ENCODE data around the gene NQO1. TPM values are rescaled to one million over a fixed set of nuclear protein-coding genes. Genes with fewer than 3 reads are reported as not detected.

NQO1 gene
- polyA plus RNA-seq, 1 donor (not counting 4 experiments of a cell fraction or from before 2014, with no cell fraction given), result 166 TPM

DNA sequence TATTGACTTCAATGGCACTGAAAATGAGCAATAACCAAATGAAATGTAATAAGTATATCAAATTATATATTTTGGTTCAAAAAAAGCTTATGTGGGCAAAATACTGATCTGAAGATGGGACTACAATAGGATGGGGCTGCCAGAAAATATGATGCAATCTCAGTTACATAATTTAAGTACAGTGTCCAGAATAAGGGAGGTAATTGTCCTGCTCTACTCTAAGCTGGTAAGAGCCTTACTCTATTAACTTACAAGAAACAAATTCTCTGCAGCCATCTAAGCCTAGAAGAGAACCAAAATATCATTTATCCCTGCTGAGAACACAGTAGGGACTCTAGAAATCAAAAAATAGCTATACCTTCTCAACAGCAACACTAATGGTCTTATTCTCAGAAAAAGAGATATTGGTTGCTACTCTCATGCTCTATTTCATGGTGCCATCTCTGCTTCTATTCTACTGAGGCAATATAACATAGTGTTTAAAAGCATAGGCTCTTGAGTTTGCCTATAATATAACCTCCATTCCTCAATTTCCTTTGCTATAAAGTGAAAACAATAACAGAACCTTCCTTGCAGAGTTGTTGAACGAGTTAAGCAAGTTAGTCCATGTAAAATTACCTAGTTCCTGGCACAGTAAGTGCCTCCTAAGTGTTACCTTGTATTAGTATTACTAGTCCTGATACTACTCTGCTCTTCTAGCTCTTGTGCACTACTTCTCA lies 19.9 kb downstream of the NQO1 start:
- H3K79me2 ChIP-seq (ENCODE audit: control insufficient read depth, insufficient read depth, low read length), result peaks cover 3% of the 10 kb centered on the region
- H3K9me3 ChIP-seq (ENCODE audit: control insufficient read depth, low read depth, low read length), result no peaks in the 10 kb centered on the region
- no peak overlapping the region for H3K9ac ChIP-seq (ENCODE audit: control insufficient read depth, extremely low read depth, insufficient read depth, low read length)
- peak overlapping the region; percentile 3 for H3K4me2 ChIP-seq (ENCODE audit: control insufficient read depth, extremely low read depth, insufficient read depth, low read depth, low read length)
- no peaks in the 10 kb centered on the region for H4K20me1 ChIP-seq (ENCODE audit: control insufficient read depth, extremely low read depth, insufficient read depth, low read length)
- dilution Hi-C loops (cut with MboI; ENCODE audit: extremely low pct_ligation_motif_present, low sequenced_read_pairs), result no loop called here
- FAIRE-seq (no peak), DNase-seq (ENCODE audit: low read depth, low spot score) (no peak)
- TF ChIP-seq EZH2 (IDR thresholded peaks at IDR 0.05; ENCODE audit: low read length), result no peak
- TF ChIP-seq CTCF (optimal IDR thresholded peaks at IDR 0.05 in 1 of 3, IDR thresholded peaks at IDR 0.05 in 1 of 3, conservative IDR thresholded peaks at IDR 0.05 in 1 of 3; ENCODE audit: extremely low read depth in 1 of 3, insufficient read depth in 2 of 3, low read length in 3 of 3), result no peak
- H3K27ac ChIP-seq (ENCODE audit: control insufficient read depth, insufficient read depth, low read length), result no peak overlapping the region
- peaks cover 24% of the 10 kb centered on the region for H3K4me1 ChIP-seq (ENCODE audit: control insufficient read depth, extremely low read depth, insufficient read depth, low read length)
- H3K36me3 ChIP-seq (ENCODE audit: control insufficient read depth in 2 of 2, extremely low read depth in 1 of 2, insufficient read depth in 2 of 2, low read length in 2 of 2), result peaks cover 6 to 11% of the 10 kb centered on the region in 2 experiments
- no peaks in the 10 kb centered on the region for H3K27me3 ChIP-seq (ENCODE audit: control insufficient read depth, extremely low read depth, insufficient read depth, low read length)
- no peak overlapping the region for H2AFZ ChIP-seq (ENCODE audit: control insufficient read depth, low read length)
- H3K4me3 ChIP-seq (ENCODE audit: control insufficient read depth in 2 of 3, extremely low read depth in 1 of 3, insufficient read depth in 2 of 3, low read depth in 1 of 3, low read length in 3 of 3), result no peak overlapping the region
- H3K9me1 ChIP-seq (ENCODE audit: control insufficient read depth, extremely low read depth, insufficient read depth, low read length), result no peaks in the 10 kb centered on the region

GRCh38 chr16:69703638-69704037 lies 22.7 kb downstream of the NQO1 start:
- Histone ChIP-seq H3K79me2 (ENCODE audit: control insufficient read depth, insufficient read depth, low read length) (peaks cover 3% of the 10 kb centered on the region), H3K4me2 (ENCODE audit: control insufficient read depth, extremely low read depth, insufficient read depth, low read depth, low read length) (no peak overlapping the region), H2AFZ (ENCODE audit: control insufficient read depth, low read length) (no peak overlapping the region), H3K4me1 (ENCODE audit: control insufficient read depth, extremely low read depth, insufficient read depth, low read length) (peaks cover 12% of the 10 kb centered on the region), H3K9me1 (ENCODE audit: control insufficient read depth, extremely low read depth, insufficient read depth, low read length) (no peaks in the 10 kb centered on the region), H3K36me3 (ENCODE audit: control insufficient read depth in 2 of 2, extremely low read depth in 1 of 2, insufficient read depth in 2 of 2, low read length in 2 of 2) (peaks cover 5 to 8% of the 10 kb centered on the region in 2 experiments), H3K27ac (ENCODE audit: control insufficient read depth, insufficient read depth, low read length) (no peak overlapping the region), H3K9me3 (ENCODE audit: control insufficient read depth, low read depth, low read length) (no peaks in the 10 kb centered on the region), H4K20me1 (ENCODE audit: control insufficient read depth, extremely low read depth, insufficient read depth, low read length) (no peaks in the 10 kb centered on the region), H3K27me3 (ENCODE audit: control insufficient read depth, extremely low read depth, insufficient read depth, low read length) (no peaks in the 10 kb centered on the region), H3K9ac (ENCODE audit: control insufficient read depth, extremely low read depth, insufficient read depth, low read length) (no peak overlapping the region), H3K4me3 (ENCODE audit: control insufficient read depth in 2 of 3, extremely low read depth in 1 of 3, insufficient read depth in 2 of 3, low read depth in 1 of 3, low read length in 3 of 3) (no peak overlapping the region)
- dilution Hi-C loops (cut with MboI; ENCODE audit: extremely low pct_ligation_motif_present, low sequenced_read_pairs), result no loop called here
- DNase-seq (ENCODE audit: low read depth, low spot score) (no peak), FAIRE-seq (no peak)
- TF ChIP-seq CTCF (optimal IDR thresholded peaks at IDR 0.05 in 1 of 3, IDR thresholded peaks at IDR 0.05 in 1 of 3, conservative IDR thresholded peaks at IDR 0.05 in 1 of 3; ENCODE audit: extremely low read depth in 1 of 3, insufficient read depth in 2 of 3, low read length in 3 of 3), result no peak
